ENCODE data around the gene PCSK5. TPM values are rescaled to one million over a fixed set of nuclear protein-coding genes. Genes with fewer than 3 reads are reported as not detected.
"Not testable (repeated sequence)": the region's sequence is repeated elsewhere in the genome, so short reads cannot be mapped to it uniquely, and the experiment has no call there.

Gene PCSK5
- total RNA-seq, 1 donor from 2014 or later = 78.9 TPM

DNA sequence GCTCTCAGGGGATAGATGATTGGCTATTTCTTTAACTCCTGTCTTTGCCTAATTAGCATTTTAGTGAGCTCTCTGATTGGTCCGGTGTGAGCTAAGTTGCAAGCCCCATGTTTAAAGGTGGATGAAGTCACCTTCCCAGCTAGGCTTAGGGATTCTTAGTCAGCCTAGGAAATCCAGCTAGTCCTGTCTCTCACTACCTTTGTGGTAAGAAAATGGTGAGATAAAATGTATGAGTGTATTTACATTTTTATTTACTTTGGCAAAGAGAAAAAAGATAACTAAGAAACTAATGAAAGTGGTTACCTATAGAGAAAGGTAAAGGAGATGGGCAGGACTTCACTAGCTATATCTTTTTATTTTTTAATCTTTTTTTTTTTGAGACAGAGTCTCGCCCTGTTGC lies 357.0 kb downstream of the PCSK5 start:
- no peak for DNase-seq (ENCODE audit: low spot score)

DNA sequence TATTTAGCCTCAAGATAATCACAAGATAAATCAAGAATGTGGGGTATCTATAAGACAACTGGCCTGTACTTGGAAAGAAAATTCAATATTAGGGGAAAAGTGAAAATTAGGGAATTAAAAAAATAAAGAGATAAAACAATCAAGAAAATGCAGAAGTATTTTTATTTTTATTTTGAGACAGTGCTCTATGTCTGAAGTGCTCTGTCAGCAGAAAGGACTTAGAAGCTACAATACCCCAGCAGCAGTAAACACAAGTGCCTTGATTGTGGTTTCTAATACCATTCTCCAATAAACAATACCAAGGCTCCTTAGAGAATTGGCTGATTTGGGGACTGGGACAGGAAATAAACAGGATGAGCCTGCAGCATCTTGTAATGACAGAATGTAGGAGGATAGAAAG lies 358.8 kb downstream of the PCSK5 start:
- no peak for DNase-seq (ENCODE audit: low spot score)

DNA sequence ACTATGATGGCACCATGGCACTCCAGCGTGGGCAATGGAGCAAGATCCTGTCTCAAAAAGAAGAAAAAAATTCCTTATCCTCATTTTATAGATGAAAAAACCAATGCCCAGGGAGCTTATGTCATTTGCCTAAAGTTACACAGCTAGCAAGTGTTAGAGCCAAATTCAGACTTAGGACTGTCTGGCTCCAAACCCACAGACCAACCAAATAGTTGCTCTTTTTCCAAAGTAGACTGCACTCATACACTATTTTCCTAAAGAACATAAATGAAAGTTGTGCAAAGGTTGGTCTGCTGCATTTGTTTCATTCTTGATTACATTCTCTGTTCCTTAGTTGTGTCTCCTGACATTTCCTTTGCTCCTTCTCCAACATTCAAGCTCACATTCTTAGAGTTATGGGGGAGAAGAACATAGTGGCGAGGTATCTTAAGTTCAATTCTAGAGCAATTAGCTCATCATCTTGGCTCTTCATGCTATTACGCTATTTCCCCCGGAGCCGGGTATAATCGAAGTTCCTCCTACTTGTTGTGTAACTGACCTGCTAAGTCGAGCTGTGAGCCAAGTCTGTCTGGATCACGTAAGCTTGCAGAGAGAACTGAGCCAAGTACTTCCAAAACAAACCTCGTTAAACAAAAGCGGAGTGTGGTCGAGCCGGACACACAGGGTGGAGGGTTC lies 365.4 kb downstream of the PCSK5 start:
- peak; percentile 79 for DNase-seq (ENCODE audit: low spot score)

DNA sequence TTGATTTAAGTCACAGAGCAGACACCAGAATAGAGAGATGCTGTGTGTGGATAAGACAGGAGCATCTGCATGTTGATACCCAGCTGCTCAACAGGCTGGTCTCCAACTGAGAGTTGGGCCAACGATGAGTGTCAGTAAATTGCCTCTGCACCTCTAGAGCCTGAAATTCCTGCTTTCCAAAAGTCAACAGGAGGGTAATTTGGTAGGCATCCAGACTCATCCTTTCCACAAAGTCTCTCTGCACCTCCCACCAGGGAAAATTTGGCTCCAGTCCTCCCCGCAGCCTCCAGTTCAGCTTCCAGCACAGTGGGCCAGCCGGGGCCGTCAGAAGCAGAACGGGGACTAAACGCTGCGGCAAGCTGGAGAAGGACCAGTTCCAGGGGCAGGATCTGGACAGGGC lies 366.8 kb downstream of the PCSK5 start:
- no peak for DNase-seq (ENCODE audit: low spot score)

DNA sequence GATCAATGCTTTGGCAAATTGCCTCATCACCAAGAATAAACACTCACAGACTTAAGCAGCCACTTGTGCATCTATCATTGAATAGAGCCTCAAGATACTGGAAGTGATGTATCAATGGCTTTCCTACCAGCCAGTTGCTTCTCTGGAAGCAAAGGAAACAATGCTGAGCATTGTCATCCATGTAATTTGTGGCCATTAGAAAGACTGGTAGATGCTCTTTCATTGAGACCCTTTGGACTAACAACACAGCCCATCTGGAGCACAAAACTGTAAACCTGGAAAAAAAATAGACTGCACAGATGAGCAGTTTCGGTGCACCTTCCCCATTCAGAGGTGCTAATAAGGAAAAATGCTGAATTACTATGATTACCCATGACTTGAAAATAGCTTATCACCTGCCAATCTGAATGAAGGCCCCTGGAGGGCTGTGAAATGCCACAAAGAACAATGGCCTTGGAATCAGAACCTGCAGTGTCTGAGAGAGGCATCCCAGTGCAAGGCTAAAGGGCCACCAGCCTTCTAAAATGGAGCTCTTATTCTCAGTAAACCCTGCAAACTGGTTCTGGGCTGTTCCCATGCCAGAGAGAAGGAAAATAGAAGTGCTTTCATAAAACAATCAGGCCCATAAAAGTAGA lies 376.3 kb downstream of the PCSK5 start:
- no peak for DNase-seq (ENCODE audit: low spot score)

DNA sequence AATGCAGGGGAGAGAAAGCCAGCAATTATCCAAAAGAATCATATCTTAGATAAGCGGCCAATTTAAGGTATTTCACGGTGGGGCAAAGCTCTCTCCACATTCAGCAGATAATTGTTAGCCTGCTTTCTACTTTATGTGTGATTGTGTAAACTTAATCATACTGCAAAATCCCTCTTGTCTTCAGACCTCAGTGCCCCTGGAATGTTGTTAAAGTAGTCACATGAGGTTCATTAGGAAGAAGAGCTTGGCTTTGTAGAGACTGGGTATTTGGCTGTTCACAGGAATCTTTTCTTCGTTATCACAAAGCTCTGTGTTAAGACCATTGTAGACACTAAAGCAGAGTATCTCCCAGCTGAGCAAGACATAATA lies 376.8 kb downstream of the PCSK5 start:
- DNase-seq (ENCODE audit: low spot score) = no peak

DNA sequence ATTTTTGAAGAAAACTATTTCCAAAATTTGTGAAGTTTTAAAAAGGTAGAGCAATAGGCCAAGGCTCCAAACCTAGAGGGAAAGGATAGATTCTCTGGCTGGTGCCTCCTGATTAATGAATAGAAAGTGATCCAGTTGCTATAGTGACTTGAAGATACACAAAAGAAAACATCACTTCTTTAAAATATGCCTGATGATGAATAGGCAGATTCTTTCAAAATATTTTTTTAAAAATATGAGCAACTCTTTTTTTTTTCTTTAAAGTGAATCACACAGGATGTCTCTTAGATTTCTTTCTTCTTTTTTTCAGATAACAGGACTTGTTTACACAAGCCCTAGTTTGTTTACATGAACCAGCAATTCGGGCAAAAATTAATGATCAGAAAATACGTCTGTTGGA lies 379.3 kb downstream of the PCSK5 start:
- DNase-seq (ENCODE audit: low spot score) = no peak

DNA sequence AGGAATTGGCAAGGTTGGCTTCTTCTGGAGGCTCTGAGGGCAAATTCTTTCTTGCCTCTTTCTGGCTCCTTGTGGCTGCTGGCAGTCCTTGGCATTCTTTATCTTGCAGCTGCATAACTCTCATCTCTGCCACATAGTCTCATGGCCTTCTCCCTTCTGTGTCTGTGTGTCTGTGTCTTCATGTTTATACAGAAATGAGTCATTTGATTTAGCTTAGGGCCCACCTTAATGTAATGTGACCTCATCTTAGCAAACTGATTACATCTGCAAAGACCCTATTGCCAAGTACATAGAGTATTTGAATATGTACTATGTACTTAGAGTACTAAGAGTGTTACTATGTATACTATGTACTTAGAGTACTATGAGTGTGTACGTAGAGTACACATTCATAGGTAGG lies 381.3 kb downstream of the PCSK5 start:
- DNase-seq (ENCODE audit: low spot score) = no peak

DNA sequence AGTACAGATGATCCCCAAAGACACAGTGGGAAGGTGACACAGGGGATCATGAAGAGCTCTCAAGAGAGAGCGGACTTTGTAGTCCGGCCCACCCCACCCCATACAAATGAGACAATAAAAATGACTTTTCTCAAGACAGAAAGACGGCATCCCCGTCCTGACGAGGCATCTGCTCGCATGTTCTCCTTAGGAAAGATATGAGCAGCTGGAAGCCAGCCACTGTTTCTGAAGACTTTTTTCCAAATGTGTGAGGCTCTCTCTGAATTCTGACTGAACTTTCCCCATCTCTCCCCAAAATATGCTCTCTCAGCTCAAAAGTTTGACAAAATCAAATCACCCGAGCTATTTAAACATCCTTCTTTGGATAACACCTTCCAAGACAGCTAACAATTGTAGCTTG lies 398.6 kb downstream of the PCSK5 start:
- no peak for DNase-seq (ENCODE audit: low spot score)

DNA sequence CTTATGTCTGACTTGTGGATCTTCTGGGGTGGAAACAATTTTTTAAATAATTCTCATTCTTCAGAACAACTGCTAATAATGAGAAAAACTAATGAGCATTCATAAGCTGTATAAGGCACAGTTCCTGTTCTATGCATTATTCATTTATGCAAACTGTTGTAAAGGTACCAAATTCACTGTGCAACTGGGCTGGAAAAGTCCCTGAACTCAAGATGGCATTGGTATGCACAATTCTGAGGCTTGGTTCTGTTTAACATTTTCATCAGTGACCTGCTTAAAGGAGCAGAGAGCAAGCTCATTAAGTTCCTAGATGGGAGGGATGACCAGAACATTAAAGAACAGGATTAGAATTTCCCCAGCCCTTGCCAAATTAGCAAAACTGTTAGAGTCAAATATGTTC lies 399.2 kb downstream of the PCSK5 start:
- no peak for DNase-seq (ENCODE audit: low spot score)

DNA sequence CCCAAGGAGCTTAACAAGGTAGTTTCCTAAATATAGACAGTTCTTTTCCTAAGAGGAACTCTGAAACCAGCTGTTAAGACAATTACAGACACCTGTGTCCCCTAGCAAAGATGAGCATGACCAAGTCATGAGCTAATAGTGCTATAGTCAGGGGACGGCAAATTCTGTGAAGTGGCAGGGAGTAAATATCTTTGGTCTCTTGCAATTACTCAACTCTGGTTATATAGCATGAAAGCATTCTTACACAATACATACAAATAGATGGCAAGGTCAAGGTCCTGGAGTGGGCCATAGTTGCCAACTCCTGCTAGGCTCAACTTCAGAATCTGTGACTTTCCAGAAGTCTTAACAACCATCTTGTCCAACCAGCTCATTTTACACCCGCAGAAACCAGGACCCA lies 400.1 kb downstream of the PCSK5 start:
- no peak for DNase-seq (ENCODE audit: low spot score)

DNA sequence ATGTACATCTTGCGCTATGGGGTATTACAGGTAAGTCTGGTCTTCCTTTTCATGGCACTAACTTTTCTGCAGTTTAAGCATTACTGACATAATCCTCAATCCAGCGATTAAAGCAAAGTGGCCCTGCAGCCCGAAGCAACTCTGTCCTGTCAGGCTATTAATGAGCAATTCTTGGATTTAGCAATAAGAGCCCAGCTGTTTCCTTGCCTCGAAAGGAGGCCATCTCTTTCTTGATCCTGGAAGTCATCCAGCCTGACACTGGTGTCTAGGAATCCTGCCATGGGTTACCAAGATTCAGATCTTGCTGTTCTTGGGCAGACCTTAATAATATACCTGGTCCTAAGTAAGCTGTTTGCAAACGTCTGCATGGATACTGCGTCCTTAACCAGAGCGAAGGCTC lies 401.8 kb downstream of the PCSK5 start:
- DNase-seq (ENCODE audit: low spot score) = no peak

DNA sequence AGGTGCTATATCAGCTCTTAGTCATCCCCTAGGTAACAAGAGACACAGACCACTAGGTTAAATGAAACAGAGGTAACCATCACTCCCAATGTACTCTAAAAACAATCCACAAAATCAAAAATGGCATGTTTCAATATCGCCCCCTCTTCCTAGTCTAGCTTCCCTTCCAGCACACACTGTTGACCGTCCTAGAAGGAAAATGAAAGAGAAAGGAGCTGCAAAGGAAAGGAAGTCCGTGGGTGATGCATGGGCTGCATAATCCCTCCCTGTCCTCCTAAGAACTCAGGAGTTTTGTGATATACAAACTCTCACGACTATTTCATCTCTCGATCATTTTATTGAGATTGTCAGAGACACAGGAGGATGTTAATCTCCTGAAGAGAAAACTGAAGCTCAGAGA lies 402.2 kb downstream of the PCSK5 start:
- DNase-seq (ENCODE audit: low spot score) = no peak

DNA sequence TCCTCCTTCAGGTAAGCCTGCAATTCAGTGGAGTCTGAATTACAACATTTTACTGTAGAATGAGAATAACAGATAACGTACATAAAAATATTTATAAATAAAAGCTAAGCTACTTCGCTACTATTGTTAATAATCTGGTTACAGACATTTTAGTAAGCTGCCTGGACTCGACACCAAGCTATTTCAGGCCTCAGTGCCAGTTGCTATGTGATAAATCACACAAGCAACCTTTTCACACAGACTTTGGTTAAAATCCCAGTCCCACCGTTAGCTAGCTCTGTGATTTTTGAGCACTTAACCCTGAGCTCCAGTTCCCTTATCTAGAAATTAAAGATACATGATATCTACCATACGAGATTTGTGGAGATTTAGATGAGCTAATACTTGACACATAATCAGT lies 403.8 kb downstream of the PCSK5 start:
- DNase-seq (ENCODE audit: low spot score) = no peak

DNA sequence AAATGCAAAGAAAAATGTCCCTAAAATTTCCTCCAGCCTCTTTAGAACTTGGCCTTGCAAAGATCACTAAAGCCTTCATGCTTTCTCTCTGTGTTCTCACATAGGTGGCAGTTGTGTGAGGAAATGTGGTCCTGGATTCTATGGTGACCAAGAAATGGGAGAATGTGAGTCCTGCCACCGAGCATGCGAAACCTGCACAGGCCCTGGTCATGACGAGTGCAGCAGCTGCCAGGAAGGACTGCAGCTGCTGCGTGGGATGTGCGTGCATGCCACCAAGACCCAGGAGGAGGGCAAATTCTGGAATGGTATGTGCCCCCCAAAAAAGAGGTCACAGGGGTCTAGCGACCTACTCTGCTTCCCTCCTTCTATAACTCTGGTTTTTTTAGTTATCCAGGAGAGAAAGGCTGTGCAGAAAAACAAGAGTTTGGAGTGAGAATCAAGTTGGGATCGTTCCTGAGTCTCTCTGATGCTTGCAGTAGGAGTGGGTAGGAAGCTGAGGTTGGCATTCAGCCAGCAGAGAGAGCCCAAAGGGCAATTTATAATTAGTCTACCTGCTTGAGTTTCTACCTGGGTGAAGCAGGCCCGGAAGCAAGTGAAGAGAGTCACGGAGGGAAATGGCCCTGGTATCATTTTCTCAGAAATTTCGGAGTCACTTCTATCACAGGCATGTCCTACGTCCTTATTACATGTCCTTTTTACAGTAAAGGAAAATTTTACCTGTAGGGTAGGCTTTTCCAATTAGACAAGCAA lies 406.3 kb downstream of the PCSK5 start:
- peak; percentile 44 for DNase-seq (ENCODE audit: low spot score)

DNA sequence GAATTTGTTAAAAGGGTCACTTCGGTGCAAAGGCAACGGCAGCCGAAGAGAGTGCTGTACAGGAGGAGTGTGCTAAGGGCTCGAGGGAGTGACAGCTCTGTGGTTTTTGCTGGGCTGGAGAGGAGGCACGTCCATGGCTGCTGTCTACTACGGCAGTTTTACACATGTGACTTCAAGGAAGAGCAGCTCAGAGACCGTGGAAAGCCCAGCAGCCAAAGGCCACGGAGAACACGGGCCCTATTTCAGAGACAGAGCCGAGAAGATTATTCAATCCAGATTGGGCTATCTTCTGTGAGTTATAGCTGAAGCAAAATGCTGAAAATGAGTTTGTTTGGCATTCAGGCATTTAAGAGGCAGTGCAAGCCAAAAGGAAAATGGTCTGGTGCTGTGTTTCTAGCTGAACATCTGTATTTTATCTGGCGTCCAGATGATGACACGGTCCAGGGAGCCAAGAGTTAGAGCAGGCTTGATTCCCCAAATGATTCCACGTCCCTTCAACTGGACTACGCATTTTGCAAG lies 407.3 kb downstream of the PCSK5 start:
- peak; percentile 59 for DNase-seq (ENCODE audit: low spot score)

DNA sequence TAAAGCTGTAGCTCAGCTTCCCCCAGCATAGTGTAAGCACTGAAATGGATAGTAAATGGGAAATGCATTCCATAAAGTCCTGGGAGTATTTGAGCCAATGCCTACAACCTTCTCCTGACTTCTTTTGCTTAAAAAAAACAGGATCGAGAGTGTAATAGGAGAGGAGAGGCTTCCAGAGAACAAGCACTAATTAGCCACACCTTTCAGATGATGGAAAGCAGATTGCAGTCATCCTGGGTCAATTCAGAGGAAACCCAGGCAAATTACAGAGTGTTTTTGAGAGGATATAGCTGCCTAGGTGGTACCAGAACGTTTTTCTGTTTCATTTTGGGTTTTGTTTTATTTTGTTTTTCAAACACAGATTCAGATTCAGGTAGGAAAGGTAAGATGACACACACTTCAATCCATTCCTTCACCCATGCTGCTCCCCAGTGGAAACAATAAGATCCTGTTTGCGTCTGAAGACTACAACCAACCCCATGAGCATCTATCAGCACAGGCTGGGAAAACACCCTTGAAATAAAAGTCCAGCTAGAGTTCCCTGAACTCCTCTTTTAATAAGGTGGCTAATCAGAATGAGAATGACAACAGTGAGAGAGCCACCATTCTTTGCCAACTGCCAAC lies 408.2 kb downstream of the PCSK5 start:
- DNase-seq (ENCODE audit: low spot score) = no peak

DNA sequence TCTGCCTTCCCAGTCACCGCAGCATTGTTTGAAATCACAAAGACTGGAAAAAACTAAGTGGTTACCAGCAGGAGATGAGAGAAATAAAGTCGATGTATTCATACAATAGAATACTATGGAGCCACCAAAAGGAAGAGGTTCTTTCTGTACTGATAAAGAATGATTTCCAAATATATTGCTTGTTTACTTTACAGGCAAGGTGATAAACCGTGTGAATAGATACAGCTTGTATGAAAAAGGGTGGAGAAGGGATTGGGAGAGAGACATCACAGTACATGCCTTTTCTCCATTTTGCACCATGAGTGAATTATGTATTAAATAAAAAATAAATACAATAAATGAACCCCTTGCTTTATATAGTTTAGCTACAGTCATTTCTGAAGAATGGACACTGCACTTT lies 412.1 kb downstream of the PCSK5 start:
- no peak for DNase-seq (ENCODE audit: low spot score)

DNA sequence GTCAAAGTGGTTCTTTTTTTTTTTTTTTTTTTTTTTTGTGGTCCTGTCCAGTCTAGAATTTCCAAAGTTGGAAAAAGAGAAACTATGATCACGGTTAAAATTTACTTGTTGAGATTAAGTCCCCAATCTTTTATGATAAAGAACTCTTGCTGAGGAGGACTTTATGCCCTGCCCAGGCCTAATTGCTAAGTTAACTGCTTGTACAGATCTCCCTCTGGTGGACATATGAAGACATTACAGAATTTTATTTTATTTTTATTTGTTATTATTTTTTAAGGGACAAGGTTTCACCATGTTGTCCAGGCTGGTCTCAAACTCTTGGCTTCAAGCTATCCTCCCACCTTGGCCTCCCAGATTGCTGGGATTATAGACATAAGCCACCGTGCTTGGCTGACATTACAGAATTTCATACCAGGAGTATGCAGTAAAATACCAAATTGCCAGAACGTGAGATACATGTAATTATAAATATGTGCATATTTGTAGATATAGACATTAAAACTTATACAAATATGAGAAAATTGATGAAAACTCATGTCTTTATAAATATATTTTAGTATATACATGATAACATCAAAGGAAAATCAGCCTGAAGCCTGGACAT lies 412.6 kb downstream of the PCSK5 start:
- DNase-seq (ENCODE audit: low spot score) = no peak

DNA sequence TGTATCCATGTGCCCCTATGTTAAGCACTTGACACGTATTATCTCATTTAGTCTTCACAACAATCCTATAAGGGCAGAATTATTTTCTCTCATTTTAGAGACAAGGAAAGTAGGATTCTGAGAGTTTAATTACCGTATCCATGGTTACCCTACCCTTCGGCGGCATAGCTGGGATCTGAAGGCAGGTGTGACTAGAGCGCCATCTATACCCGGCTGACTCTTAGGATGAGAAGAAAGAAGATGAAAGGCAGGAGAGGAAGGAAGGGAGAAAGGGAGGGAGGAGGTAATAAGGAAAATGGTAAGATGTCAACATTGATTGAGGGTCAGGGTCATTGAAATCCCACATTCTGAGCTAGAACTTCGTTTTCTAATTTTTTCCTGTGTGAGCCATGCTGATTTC lies 416.6 kb downstream of the PCSK5 start:
- DNase-seq (ENCODE audit: low spot score) = not testable (repeated sequence)

DNA sequence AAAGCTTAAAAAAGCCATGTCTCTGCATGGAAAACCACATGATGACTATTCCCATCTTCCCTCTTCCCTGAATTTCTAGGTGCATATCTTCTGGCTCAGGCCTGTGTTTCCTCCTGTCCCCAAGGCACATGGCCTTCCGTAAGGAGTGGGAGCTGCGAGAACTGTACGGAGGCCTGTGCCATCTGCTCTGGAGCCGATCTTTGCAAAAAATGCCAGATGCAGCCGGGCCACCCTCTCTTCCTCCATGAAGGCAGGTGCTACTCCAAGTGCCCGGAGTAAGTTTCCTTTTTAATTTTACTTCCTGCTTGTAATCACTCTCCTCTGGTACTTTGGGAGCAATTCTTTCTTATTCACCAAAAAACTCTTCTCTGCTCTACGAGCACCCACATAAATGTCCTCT lies 420.1 kb downstream of the PCSK5 start:
- no peak for DNase-seq (ENCODE audit: low spot score)

DNA sequence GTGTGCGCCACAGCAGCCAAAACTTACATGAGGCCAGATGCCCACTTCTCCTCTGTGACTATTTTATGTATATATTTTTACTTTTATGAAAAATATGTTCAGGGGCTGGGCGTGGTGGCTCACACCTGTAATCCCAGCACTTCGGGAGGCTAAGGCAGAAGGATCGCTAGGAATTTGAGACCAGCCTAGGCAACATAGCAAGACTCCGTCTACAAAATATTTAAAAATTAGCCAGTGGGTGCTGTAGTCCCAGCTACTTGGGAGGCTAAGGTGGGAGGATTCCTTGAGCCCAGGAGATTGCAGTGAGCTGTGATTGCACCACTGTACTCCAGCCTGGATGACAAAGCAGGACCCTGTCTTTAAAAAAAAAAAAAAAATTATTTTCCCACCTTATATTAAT lies 420.5 kb downstream of the PCSK5 start:
- no peak for DNase-seq (ENCODE audit: low spot score)

All from mucosa of gallbladder (tissue), 1 donor.